Activated CD4-positive, alpha-beta memory T cell treated with anti-CD3 and anti-CD28 coated beads, Interleukin-2, amount 10 ng/mL, durations not matched to agents 7 days and 5 days (primary cell): ENCODE measurements around the gene EPS15. TPM values are rescaled to one million over a fixed set of nuclear protein-coding genes. Genes with fewer than 3 reads are reported as not detected.

ENCODE experiments used
- CTCF ChIA-PET: fragments of 350-600 bp; sonication (Branson Sonifier 250); formaldehyde crosslinking; loops from one replicate; lab custom pipeline; 2021; ENCODE audit warnings: antibody characterized with exemption, inconsistent platforms; lab: Charles Lee
- POLR2A ChIA-PET: fragments of 350-600 bp; sonication (Branson Sonifier 250); formaldehyde crosslinking; loops from one replicate; lab custom pipeline; 2021; ENCODE audit warnings: antibody characterized with exemption; lab: Charles Lee
- DNase-seq: peaks from one replicate; pipeline ENCODE4 v3.0.0-alpha.2; 2020
- H3K27ac Mint-ChIP-seq: one replicate; pipeline ENCODE4 v1.8.0; 2021; ENCODE audit warnings: mild to moderate bottlenecking, mixed read lengths
- H3K27me3 Mint-ChIP-seq: one replicate; pipeline ENCODE4 v1.8.0; 2021; ENCODE audit warnings: mixed read lengths
- H3K36me3 Mint-ChIP-seq: one replicate; pipeline ENCODE4 v1.8.0; 2021; ENCODE audit warnings: low read depth, mixed read lengths
- H3K4me1 Mint-ChIP-seq: one replicate; pipeline ENCODE4 v1.8.0; 2021; ENCODE audit warnings: mixed read lengths
- H3K4me3 Mint-ChIP-seq: one replicate; pipeline ENCODE4 v1.8.0; 2021; ENCODE audit warnings: mild to moderate bottlenecking, mixed read lengths
- H3K9me3 Mint-ChIP-seq: one replicate; pipeline ENCODE4 v1.8.0; 2021; ENCODE audit warnings: mixed read lengths
- total RNA-seq, 2 experiments: library from RNA; stranded (reverse); gene quantifications; one replicate each; pipeline ENCODE4 v1.2.3, GENCODE V29; 2021

The EPS15 gene
- total RNA-seq, 2 experiments from 2014 or later: 71.8 to 75.0 TPM

DNA sequence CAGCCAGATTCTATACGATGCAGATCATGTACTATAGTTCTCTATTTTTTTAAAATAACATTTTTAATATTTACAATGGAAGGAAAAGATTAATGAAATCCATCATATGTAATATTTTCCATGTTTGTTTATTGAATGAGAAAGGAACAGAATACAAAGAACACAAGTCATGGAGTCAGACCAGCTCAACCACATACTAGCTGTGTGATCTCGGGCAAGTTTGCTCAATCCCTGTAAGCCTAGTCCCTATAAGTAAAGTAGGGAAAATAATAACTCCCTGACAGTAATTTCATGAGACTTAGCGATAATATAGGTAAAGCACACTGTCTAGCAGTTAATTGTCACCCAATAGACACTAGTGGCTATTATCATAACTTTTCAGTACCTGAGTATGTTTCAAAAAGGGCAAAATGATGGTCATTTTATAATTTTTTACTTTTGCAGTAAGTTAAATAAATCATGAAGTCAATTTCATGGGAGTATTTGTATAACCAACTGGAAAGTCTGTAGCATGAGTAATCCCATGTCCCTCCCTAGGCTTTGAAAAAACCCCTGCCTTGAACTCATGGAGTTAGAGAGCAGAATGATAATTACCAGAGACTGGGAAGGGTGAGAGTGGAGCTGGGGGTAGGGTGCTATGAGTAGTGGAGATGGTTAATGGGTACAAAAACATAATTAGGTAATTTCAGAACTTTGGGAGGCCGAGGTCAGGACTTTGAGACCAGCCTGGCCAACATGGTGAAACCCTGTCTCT, 37.0 kb upstream of the EPS15 start:
- no peaks in the 10 kb centered on the region for H3K36me3 Mint-ChIP-seq
- POLR2A ChIA-PET: no interaction called here

DNA sequence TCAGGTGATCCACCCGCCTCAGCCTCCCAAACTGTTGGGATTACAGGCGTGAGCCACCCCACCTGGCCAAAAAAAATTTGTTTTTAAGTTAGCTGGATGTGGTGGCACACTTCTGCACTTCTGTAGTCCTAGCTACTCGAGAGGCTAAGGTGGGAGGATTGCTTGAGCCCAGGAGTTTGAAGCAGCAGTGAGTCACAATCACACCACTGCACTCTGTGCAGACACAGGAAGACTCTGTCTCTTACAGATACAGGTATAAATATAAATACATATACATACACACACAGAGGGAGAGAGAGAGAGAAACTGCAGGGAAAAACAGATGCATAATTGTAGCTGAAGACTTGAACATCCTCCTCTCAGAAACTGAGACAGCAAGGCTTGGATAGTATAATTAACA, 34.8 kb upstream of the EPS15 start:
- Mint-ChIP-seq H3K27ac (no peak overlapping the region), H3K9me3 (peaks cover 3% of the 10 kb centered on the region), H3K27me3 (no peaks in the 10 kb centered on the region), H3K4me1 (peaks cover 31% of the 10 kb centered on the region), H3K4me3 (no peak overlapping the region), H3K36me3 (no peaks in the 10 kb centered on the region)
- CTCF ChIA-PET: no interaction called here
- POLR2A ChIA-PET: no interaction called here
- no peak for DNase-seq

More for the DNA sequence above, 37.0 kb upstream of the EPS15 start:
- Mint-ChIP-seq H3K27ac (no peak overlapping the region), H3K9me3 (peaks cover 3% of the 10 kb centered on the region), H3K4me1 (peaks cover 29% of the 10 kb centered on the region), H3K4me3 (no peak overlapping the region), H3K27me3 (no peaks in the 10 kb centered on the region)
- CTCF ChIA-PET: no interaction called here
- no peak for DNase-seq

DNA sequence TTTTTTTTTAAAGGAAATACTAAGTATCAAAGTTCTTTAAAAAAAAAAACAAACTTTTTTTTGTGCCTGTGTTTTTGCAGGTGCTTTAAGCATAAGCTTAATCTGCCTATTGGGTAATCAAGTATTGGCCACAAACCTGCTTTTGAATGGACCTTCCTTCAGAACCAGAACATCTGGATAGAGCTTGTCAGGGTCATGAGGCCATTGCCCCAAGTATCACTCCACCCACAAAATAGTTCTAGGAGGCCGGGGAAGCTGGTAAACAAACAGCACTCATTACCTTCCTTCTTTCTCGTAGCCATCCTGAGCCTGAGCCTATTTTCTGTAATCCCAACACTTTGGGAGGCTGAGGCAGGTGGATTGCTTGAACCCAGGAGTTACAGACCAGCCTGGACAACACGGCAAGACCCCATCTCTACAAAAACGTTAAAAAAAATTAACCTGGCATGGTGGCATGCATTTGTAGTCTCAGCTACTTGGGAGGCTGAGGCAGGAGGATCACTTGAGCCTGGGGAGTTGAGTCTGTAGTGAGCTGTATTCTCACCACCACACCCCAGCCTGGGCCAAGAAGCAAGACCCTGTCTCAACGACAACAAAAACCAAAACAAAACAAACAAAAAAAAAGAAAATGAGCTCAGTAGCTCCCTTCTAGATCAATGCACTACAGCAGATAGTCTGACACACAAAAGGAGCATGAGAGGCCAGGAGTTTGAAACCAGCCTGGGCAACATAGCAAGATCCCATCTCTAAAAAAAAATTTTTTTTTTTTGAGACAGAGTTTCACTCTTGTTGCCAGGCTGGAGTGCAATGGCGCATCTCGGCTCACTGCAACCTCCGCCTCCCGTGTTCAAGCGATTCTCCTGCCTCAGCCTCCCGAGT, 34.1 kb upstream of the EPS15 start:
- Mint-ChIP-seq H3K36me3 (no peaks in the 10 kb centered on the region), H3K27me3 (no peaks in the 10 kb centered on the region), H3K4me3 (no peak overlapping the region), H3K9me3 (peaks cover 3% of the 10 kb centered on the region), H3K4me1 (peaks cover 31% of the 10 kb centered on the region), H3K27ac (no peak overlapping the region)
- POLR2A ChIA-PET: interaction anchor here (1.3 kb wide), 1 partner anchor 16 kb away, joined by 4 read pairs; no protein-coding TSS in a partner anchor
- CTCF ChIA-PET: interaction anchor here (1.5 kb wide), 1 partner anchor 216 kb away, joined by 3 read pairs; no protein-coding TSS in a partner anchor
- DNase-seq: no peak

DNA sequence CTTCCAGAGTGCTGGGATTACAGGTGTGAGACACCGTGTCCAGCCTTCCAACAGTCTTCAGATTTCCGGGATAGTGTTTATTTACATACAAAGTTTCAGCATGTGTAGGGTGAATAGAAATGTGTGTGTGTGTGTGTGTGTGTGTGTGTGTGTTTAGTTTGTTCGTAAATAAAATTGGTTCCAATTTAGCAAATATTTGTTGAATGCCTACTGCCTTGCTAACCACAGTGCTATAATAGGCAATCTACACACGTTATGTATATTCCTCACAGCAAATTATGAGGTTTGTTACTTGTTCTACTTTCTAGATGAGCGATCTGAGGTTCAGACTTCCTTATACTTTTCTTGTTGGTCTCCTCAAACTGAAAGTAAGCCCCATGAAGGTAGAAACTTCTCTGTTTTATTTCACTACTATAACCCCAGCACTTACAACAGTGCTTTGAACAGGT, 32.8 kb upstream of the EPS15 start:
- no peak overlapping the region for H3K4me3 Mint-ChIP-seq
- peaks cover 29% of the 10 kb centered on the region for H3K4me1 Mint-ChIP-seq
- CTCF ChIA-PET: no interaction called here
- no peaks in the 10 kb centered on the region for H3K27me3 Mint-ChIP-seq
- H3K9me3 Mint-ChIP-seq: peaks cover 3% of the 10 kb centered on the region
- DNase-seq: no peak
- H3K27ac Mint-ChIP-seq: no peak overlapping the region
- POLR2A ChIA-PET: interaction anchor here (1.3 kb wide), 1 partner anchor 17 kb away, joined by 4 read pairs; no protein-coding TSS in a partner anchor
- no peaks in the 10 kb centered on the region for H3K36me3 Mint-ChIP-seq

DNA sequence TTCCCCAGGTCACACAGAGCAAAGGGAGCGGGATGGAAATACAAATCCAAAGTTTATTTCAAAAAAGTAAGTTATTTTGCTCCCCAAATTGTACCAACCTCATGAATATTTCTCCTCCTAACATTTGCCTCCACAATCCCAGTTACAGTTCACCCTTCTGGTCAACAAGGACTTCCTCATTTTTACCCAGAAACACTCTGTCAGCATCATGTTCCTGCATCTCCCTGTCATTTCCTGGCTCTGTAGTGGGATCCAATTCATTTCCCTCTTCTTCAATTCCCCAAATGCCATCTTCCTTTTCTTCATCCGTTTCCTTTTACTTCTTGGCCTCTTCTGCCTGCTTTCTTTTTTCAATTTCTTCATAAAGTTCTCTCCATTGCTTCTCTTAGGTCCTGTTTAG, 32.0 kb upstream of the EPS15 start:
- Mint-ChIP-seq H3K27ac (no peak overlapping the region), H3K27me3 (no peaks in the 10 kb centered on the region), H3K4me3 (no peak overlapping the region), H3K4me1 (peaks cover 29% of the 10 kb centered on the region), H3K9me3 (peaks cover 3% of the 10 kb centered on the region), H3K36me3 (no peaks in the 10 kb centered on the region)
- CTCF ChIA-PET: no interaction called here
- POLR2A ChIA-PET: no interaction called here
- no peak for DNase-seq

DNA sequence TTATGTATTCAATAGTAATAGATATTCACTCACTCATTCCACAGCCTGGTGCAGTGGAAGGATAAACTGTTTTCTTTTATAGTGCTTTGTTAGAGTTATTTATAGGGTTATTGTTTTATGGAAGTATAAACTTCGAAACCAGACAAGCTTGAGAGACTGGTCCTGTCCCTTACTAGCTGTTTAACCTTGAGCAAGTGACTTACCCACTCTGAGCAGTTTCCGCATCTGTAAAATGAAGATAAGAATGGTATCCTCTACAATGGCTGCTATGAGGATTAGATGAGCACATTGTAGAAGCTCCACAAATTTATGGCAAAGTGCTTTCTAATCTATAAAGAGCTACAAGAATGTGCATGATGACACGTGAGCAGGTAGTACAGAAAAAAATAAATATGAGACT, 30.8 kb upstream of the EPS15 start:
- ChIA-PET CTCF (interaction anchor here (1.7 kb wide), 1 partner anchor 15 kb away, joined by 6 read pairs; no protein-coding TSS in a partner anchor), POLR2A (no interaction called here)
- peaks cover 3% of the 10 kb centered on the region for H3K9me3 Mint-ChIP-seq
- no peak for DNase-seq
- no peak overlapping the region for H3K4me3 Mint-ChIP-seq
- H3K36me3 Mint-ChIP-seq: no peaks in the 10 kb centered on the region
- H3K27me3 Mint-ChIP-seq: no peaks in the 10 kb centered on the region
- H3K27ac Mint-ChIP-seq: no peak overlapping the region
- peaks cover 29% of the 10 kb centered on the region for H3K4me1 Mint-ChIP-seq

DNA sequence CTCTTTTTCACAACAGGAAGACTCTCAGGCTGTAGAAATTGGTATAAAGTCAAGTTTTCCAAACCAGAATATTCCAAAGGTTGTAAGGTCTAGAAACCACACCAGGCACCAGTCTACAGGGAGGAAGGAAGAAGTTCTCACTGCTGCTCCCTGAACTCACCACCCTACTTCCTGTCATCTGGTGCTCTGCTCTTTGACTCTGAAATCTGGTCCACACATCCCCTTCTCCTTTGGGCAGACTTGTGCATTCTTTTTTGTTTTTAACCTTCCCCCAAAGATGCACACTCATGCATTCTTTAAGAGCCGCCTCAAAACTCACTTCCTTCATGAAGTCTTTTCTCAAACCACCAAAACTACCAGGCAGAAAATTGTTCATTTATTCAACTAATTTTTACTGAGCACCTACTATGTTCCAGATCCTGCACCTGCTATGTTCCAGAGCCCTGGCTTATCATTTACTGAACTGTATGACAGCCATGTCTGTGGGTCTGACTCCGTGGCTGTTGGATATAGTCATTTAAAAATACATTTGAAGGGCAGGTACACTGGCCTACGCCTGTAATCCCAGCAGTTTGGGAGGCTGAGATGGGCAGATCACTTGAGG, 30.1 kb upstream of the EPS15 start:
- POLR2A ChIA-PET: no interaction called here
- Mint-ChIP-seq H3K27me3 (no peaks in the 10 kb centered on the region), H3K36me3 (no peaks in the 10 kb centered on the region), H3K4me3 (no peak overlapping the region), H3K4me1 (peaks cover 29% of the 10 kb centered on the region), H3K27ac (peak overlapping the region; percentile 29), H3K9me3 (peaks cover 3% of the 10 kb centered on the region)
- no peak for DNase-seq
- CTCF ChIA-PET: interaction anchor here (1.7 kb wide), 1 partner anchor 14 kb away, joined by 6 read pairs; no protein-coding TSS in a partner anchor

DNA sequence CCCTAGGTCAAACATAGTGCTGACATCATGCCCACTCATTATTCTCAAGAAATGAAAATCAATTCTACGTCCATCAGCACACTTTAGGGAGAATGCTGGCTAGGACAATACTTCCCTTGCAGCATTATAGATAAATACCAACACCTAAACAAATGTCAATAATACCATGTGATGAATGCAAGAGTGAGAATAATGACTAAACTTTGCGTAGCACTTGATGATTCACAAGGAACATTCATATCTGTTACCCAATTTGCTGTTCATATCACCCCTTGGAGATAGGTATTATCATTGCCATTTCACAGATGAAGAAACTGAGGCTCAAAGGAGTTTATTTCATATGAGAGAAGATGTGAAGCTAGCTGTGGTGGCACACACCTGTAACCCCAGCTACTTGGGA, 24.8 kb upstream of the EPS15 start:
- H3K27me3 Mint-ChIP-seq: no peaks in the 10 kb centered on the region
- H3K4me1 Mint-ChIP-seq: peaks cover 20% of the 10 kb centered on the region
- DNase-seq: no peak
- H3K27ac Mint-ChIP-seq: no peak overlapping the region
- ChIA-PET CTCF (interaction anchor here (1.0 kb wide), 1 partner anchor 9 kb away, joined by 3 read pairs; no protein-coding TSS in a partner anchor), POLR2A (no interaction called here)
- no peaks in the 10 kb centered on the region for H3K9me3 Mint-ChIP-seq
- H3K4me3 Mint-ChIP-seq: no peak overlapping the region
- H3K36me3 Mint-ChIP-seq: no peaks in the 10 kb centered on the region

DNA sequence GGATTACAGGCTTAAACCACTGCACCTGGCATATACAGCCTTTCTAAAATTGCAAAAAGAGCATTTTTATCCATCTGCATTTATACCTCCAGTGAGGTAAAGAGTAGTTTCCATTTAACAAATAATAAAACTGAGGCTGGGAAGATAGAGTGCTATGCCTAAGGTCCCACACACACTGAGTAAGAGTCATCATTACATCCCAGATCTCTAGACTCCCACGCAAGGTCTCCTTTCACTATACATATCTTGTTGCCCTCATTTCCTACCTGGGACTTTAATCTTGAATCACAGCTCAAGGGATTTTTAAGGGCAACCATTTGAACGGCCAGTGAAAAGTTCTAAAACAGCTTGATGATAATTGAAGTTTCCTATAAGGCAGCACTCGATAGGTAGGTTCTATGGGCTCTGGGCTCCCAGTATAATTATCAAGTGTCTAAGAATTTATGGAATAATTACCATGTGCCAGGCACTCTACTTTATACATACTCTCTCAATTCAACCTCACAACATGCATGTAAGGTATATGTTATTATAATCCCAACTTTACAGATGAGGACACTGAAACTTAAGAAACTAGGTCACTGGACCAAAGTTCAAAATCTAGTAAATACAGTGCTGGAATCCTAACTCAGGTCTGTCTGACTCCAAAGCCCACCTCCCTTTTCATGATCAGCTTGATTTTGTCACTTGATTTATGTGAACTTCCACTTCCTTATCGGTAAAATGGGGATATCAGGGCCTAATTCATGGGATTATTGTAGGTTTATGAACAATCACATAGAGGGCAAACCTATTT, 23.3 kb upstream of the EPS15 start:
- no peaks in the 10 kb centered on the region for H3K9me3 Mint-ChIP-seq
- POLR2A ChIA-PET: no interaction called here

DNA sequence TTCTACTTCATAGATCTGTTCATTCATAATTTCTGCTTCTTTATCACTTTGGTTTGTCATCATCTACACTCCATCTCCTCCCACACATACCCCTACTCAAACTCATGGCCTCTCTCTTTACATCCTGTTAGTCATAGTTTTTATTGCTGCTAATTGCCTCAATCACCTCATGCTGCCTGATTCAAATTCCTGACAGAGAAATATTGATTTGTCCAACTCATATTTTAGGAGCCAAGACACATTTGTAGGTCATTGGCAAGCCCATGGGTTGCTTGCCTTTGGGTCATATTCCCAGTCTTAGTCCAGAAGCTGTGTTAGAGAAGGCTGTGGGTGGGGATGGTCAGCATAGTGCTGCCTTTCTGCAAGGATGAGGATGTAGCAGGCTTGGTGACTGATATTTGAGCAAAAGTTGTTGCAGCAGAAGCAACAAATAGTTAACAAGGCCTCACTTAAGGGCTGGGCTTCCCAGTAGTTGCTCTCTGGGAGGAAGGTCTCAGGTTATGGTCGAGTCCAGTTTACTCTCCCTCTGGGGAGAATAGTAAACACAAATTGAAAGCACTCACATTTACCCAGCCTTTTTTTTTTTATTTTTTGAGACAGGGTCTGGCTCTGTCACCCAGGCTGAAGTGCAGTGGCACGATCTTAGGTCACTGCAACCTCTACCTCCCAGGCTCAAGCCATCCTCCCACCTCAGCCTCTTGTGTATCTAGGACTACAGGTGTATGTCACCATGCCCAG, 22.4 kb upstream of the EPS15 start:
- Mint-ChIP-seq H3K27ac (peak overlapping the region; percentile 1), H3K36me3 (no peaks in the 10 kb centered on the region), H3K9me3 (no peaks in the 10 kb centered on the region), H3K27me3 (no peaks in the 10 kb centered on the region), H3K4me3 (no peak overlapping the region), H3K4me1 (peaks cover 8% of the 10 kb centered on the region)
- ChIA-PET CTCF (no interaction called here), POLR2A (interaction anchor here (0.6 kb wide), 1 partner anchor 86 kb away, joined by 3 read pairs; no protein-coding TSS in a partner anchor)
- no peak for DNase-seq

More for the DNA sequence above, 23.3 kb upstream of the EPS15 start:
- Mint-ChIP-seq H3K27me3 (no peaks in the 10 kb centered on the region), H3K27ac (no peak overlapping the region), H3K36me3 (no peaks in the 10 kb centered on the region), H3K4me1 (peaks cover 11% of the 10 kb centered on the region), H3K4me3 (no peak overlapping the region)
- DNase-seq: no peak
- CTCF ChIA-PET: no interaction called here

DNA sequence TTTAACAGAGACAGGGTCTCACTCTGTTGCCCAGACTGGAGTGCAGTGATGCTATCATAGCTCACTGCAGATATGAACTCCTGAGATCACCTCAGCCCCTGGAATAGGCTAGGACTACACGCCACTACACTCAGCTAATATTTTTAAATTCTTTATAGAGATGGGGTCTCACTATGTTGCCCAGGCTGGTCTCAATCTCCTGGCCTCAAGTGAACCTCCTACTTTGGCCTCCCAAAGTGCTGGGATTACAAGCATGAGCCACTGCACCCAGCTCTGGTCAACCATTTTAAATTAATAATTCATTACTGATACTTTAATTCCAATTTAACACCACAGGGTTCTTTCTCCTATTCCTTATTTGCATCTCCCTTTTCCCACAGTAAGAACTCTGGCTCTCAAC, 18.5 kb upstream of the EPS15 start:
- ChIA-PET POLR2A (no interaction called here), CTCF (no interaction called here)
- Mint-ChIP-seq H3K27me3 (no peaks in the 10 kb centered on the region), H3K27ac (no peak overlapping the region), H3K4me3 (no peak overlapping the region), H3K36me3 (no peaks in the 10 kb centered on the region), H3K4me1 (peaks cover 21% of the 10 kb centered on the region), H3K9me3 (no peaks in the 10 kb centered on the region)
- DNase-seq: no peak
